ENCODE results near the gene SLC10A3.

Gene SLC10A3

DNA sequence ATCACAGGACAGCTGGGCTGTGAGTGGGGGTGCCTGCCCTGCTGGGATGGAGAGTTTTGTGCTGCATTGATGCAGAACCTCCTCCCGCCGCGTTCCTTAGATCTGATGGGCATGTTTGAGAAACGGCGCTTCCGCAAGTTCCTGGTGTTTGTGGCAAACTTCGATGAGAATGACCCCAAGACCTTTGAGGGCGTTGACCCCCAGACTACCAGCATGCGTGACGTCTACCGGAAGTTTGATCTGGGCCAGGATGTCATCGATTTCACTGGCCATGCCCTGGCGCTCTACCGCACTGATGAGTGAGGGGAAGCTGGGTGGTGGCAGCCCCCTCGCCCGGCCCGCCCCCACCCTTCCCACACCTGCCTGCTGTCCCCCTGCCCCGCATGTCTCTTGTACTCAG lies 50.6 kb downstream of the SLC10A3 start:
- no peaks in the 10 kb centered on the region for H3K27me3 ChIP-seq
- no peak overlapping the region for H3K27ac ChIP-seq
- H3K4me3 ChIP-seq: no peak overlapping the region
- no peaks in the 10 kb centered on the region for H3K9me3 ChIP-seq
- peaks cover 4 to 37% (median 14%) of the 10 kb centered on the region in 3 donors for H3K36me3 ChIP-seq
- intact Hi-C loops (cut with DNase I; ENCODE audit: low total_unique reads): no loop called here
- H3K4me1 ChIP-seq: peaks cover 0 to 28% (median 17%) of the 10 kb centered on the region in 4 donors
- no peak for DNase-seq
- TF ChIP-seq, protein P1, sequence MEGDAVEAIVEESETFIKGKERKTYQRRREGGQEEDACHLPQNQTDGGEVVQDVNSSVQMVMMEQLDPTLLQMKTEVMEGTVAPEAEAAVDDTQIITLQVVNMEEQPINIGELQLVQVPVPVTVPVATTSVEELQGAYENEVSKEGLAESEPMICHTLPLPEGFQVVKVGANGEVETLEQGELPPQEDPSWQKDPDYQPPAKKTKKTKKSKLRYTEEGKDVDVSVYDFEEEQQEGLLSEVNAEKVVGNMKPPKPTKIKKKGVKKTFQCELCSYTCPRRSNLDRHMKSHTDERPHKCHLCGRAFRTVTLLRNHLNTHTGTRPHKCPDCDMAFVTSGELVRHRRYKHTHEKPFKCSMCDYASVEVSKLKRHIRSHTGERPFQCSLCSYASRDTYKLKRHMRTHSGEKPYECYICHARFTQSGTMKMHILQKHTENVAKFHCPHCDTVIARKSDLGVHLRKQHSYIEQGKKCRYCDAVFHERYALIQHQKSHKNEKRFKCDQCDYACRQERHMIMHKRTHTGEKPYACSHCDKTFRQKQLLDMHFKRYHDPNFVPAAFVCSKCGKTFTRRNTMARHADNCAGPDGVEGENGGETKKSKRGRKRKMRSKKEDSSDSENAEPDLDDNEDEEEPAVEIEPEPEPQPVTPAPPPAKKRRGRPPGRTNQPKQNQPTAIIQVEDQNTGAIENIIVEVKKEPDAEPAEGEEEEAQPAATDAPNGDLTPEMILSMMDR (IDR thresholded peaks at IDR 0.05): no peak

DNA sequence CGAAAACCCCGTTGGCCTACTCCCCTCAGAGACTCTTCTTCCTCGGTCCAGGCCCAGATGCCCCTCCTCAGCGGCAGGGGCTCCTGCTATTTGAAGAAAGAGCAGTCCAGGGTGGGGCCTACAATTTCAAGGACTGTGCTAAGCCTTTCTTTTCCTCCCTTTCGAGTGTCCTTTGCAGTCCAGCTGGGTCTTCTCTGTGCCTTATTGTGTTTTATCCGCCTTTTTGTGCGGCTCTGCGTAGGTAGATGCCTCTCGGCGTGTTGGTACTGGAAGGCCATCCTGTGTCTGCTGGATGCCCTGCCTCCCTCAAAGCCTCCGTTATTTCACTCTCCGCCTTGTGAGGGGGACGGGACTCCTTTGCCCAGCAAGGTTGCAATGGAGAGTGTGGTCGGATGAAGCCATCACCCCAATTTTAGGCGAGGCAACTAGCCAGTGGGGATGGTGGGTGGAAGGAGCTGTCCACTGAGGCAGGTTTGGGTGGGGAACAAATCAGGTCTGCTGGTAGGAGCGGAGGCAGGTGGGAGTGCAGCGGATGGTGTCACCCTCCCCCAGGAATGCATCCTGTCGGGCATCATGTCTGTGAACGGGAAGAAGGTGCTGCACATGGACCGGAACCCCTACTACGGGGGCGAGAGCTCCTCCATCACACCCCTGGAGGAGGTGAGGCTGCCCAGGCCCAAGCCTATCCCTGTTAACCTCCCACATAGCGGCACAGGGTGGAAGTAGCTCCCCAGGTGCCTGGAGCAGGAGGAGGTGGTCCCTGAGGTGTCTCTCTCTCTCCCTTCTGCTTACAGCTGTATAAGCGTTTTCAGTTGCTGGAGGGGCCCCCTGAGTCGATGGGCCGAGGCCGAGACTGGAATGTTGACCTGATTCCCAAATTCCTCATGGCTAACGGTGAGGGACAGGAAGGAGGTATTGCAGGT lies 52.2 kb downstream of the SLC10A3 start:
- DNase-seq: no peak
- Histone ChIP-seq H3K27ac (peak overlapping the region; percentile 85 to 92), H3K27me3 (no peaks in the 10 kb centered on the region), H3K4me1 (peaks cover 0 to 19% (median 14%) of the 10 kb centered on the region in 4 donors), H3K4me3 (peak overlapping the region; percentile 85 to 86), H3K36me3 (peaks cover 4 to 50% (median 20%) of the 10 kb centered on the region in 3 donors), H3K9me3 (no peaks in the 10 kb centered on the region)
- intact Hi-C loops (cut with DNase I; ENCODE audit: low total_unique reads): no loop called here
- TF ChIP-seq, protein P1 (IDR thresholded peaks at IDR 0.05): no peak
